ENCODE data around the gene FN3K. TPM values are rescaled to one million over a fixed set of nuclear protein-coding genes. Genes with fewer than 3 reads are reported as not detected.
A peak's percentile ranks its signal among the peaks of the same experiment; 100 is the strongest.

Gene FN3K
- total and polyA plus RNA-seq, 2 of the 13 experiments (the other 11 are each of a cell fraction or from before 2014, with no cell fraction given): 3.5 to 12.2 TPM

DNA sequence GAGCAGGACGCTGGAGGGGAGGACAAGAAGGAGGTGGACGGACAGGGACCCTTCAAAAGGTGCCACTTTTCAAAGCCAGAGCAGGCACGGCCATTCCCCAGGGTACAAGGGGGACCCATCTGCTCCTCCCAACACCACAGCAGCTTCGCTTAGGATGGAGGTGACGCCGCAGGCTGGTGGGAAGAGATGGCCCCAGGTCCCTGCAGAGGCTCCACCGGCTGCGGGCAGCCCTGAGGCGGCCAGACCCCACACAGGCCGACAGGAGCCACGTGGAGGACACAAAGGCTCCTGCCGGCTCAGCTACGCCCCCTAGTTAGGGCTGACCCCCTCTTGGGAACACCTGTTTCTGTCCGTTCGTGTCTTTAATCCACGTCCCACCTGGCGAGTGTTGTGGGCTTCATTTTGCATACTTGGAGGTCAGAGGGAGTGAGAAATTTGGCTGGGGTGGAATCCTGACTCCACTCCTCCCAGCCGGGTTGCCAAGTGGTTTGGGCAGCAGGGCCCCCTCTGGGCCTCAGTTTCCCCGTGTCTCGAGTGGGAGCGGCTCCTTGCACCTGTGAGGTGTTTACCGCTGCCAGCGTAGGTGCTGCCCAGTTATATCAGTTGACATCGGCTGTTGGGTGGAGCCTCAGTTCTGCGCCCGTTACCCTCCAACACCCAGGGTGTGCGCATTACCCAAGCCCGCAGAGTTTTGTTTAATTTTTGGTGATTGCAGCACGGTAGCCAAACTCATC, 24.7 kb upstream of the FN3K start (continued):
- TF ChIP-seq JUND (CRISPR knock-in tag; IDR thresholded peaks at IDR 0.05) (no peak), HDAC1 (CRISPR knock-in tag; IDR thresholded peaks at IDR 0.05) (0 out of 2 replicates have a peak, but pooled peaks have one; percentile 39), ZSCAN22 (CRISPR knock-in tag; IDR thresholded peaks at IDR 0.05) (no peak)
- TF ChIP-seq, protein P1, sequence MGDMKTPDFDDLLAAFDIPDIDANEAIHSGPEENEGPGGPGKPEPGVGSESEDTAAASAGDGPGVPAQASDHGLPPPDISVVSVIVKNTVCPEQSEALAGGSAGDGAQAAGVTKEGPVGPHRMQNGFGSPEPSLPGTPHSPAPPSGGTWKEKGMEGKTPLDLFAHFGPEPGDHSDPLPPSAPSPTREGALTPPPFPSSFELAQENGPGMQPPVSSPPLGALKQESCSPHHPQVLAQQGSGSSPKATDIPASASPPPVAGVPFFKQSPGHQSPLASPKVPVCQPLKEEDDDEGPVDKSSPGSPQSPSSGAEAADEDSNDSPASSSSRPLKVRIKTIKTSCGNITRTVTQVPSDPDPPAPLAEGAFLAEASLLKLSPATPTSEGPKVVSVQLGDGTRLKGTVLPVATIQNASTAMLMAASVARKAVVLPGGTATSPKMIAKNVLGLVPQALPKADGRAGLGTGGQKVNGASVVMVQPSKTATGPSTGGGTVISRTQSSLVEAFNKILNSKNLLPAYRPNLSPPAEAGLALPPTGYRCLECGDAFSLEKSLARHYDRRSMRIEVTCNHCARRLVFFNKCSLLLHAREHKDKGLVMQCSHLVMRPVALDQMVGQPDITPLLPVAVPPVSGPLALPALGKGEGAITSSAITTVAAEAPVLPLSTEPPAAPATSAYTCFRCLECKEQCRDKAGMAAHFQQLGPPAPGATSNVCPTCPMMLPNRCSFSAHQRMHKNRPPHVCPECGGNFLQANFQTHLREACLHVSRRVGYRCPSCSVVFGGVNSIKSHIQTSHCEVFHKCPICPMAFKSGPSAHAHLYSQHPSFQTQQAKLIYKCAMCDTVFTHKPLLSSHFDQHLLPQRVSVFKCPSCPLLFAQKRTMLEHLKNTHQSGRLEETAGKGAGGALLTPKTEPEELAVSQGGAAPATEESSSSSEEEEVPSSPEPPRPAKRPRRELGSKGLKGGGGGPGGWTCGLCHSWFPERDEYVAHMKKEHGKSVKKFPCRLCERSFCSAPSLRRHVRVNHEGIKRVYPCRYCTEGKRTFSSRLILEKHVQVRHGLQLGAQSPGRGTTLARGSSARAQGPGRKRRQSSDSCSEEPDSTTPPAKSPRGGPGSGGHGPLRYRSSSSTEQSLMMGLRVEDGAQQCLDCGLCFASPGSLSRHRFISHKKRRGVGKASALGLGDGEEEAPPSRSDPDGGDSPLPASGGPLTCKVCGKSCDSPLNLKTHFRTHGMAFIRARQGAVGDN (CRISPR knock-in tag; IDR thresholded peaks at IDR 0.05): peak; percentile 45; the same call in 1 of the 2 replicates

DNA sequence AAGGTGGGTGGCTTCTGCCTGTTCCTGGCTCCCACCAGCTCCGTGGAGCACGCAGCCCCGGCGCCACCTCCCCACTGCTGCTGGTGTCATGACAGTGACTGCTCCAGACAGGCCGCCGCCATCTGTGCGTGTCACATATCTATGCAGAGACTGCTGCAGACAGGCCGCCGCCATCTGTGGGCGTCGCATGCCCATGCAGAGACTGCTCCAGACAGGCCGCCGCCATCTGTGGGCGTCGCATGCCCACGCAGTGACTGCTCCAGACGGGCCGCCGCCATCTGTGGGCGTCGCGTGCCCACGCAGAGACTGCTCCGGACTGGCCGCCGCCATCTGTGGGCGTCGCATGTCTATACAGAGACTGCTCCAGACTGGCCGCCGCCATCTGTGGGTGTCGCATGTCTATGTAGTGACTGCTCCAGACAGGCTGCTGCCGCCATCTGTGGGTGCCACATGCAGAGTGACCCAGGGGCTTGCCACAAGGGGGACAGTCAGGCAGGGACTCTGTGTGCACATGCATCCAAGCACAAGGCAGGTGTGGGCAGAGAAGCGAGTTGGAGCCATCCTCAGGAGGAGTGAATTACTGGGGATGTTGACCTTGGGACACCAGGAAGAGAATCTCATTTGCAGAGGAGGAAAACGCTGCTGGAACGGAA, 22.2 kb upstream of the FN3K start:
- Histone ChIP-seq H3K4me2 (ENCODE audit: low read depth, low read length) (no peak overlapping the region), H3K9ac (ENCODE audit: insufficient read depth, low read depth, low read length) (no peak overlapping the region), H4K20me1 (ENCODE audit: insufficient read depth, low read length) (no peaks in the 10 kb centered on the region), H2AFZ (ENCODE audit: low read length) (no peak overlapping the region), H3K4me1 (ENCODE audit: insufficient read depth, low read length) (peaks cover 70% of the 10 kb centered on the region), H3K36me3 (replicated peaks in 1 of 2; ENCODE audit: control insufficient read depth in 1 of 2, insufficient read depth in 2 of 2, low read length in 2 of 2) (no peaks in the 10 kb centered on the region), H3K4me3 (replicated peaks in 1 of 3; ENCODE audit: insufficient read depth in 1 of 3, low read depth in 2 of 3, low read length in 3 of 3) (no peak overlapping the region), H3K27ac (ENCODE audit: extremely low read length, insufficient read depth, low read length) (no peak overlapping the region), H3K9me3 (ENCODE audit: low read length) (no peaks in the 10 kb centered on the region), H3K79me2 (ENCODE audit: insufficient read depth, low read length) (peaks cover 11% of the 10 kb centered on the region), H3K27me3 (ENCODE audit: control insufficient read depth in 1 of 2, insufficient read depth in 2 of 2, low read length in 2 of 2) (peaks cover 5 to 12% of the 10 kb centered on the region in 2 experiments; a peak in 3 of 5 replicates)
- FAIRE-seq (no peak), DNase-seq (ENCODE audit: low spot score) (no peak), ATAC-seq (no peak)
- CTCF ChIA-PET (ENCODE audit: low intra/inter-chr PET ratio, low total read pairs): interaction anchor here (0.8 kb wide), 1 partner anchor 54 kb away, joined by 3 read pairs; no protein-coding TSS in a partner anchor
- POLR2A ChIA-PET: interaction anchor here (1.1 to 2.1 kb wide), 2 partner anchors 25 to 28 kb away, joined by 3 to 9 read pairs; no protein-coding TSS in a partner anchor
- BruUV-seq (replicated peaks): no TSS peak
- 85% methylated on average over 35 of the region's 35 CpGs for WGBS (ENCODE audit: low lambda C conversion rate)
- intact Hi-C loops (cut with micrococcal nuclease; ENCODE audit: unreplicated experiment) (no loop called here), in situ Hi-C loops (cut with HindIII; ENCODE audit: extremely low pct_ligation_motif_present, low pct_unique_long_range_greater_than_20kb) (no loop called here)
- TF ChIP-seq HNRNPL (IDR thresholded peaks at IDR 0.05; ENCODE audit: low read depth, low read length): 0 out of 2 replicates have a peak, but pooled peaks have one; percentile 41
- TF ChIP-seq, protein P1 (CRISPR knock-in tag; IDR thresholded peaks at IDR 0.05): 0 out of 2 replicates have a peak, but pooled peaks have one; percentile 10
- TF ChIP-seq, protein P2, sequence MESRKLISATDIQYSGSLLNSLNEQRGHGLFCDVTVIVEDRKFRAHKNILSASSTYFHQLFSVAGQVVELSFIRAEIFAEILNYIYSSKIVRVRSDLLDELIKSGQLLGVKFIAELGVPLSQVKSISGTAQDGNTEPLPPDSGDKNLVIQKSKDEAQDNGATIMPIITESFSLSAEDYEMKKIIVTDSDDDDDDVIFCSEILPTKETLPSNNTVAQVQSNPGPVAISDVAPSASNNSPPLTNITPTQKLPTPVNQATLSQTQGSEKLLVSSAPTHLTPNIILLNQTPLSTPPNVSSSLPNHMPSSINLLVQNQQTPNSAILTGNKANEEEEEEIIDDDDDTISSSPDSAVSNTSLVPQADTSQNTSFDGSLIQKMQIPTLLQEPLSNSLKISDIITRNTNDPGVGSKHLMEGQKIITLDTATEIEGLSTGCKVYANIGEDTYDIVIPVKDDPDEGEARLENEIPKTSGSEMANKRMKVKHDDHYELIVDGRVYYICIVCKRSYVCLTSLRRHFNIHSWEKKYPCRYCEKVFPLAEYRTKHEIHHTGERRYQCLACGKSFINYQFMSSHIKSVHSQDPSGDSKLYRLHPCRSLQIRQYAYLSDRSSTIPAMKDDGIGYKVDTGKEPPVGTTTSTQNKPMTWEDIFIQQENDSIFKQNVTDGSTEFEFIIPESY (CRISPR knock-in tag; IDR thresholded peaks at IDR 0.05): peak; percentile 76; the same call in 1 of the 2 replicates
- TF ChIP-seq ZNF225 (CRISPR knock-in tag; IDR thresholded peaks at IDR 0.05): 0 out of 2 replicates have a peak, but pooled peaks have one; percentile 19
- TF ChIP-seq ZFP1 (CRISPR knock-in tag; IDR thresholded peaks at IDR 0.05): no peak
- TF ChIP-seq, protein P3, sequence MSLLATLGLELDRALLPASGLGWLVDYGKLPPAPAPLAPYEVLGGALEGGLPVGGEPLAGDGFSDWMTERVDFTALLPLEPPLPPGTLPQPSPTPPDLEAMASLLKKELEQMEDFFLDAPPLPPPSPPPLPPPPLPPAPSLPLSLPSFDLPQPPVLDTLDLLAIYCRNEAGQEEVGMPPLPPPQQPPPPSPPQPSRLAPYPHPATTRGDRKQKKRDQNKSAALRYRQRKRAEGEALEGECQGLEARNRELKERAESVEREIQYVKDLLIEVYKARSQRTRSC (CRISPR knock-in tag; IDR thresholded peaks at IDR 0.05; ENCODE audit: low read depth): no peak
